Tongue (tissue), 2 donors: ENCODE measurements around the gene PHLDA2. TPM values are rescaled to one million over a fixed set of nuclear protein-coding genes. Genes with fewer than 3 reads are reported as not detected.
A peak's percentile ranks its signal among the peaks of the same experiment; 100 is the strongest.
"Not testable (repeated sequence)": the region's sequence is repeated elsewhere in the genome, so short reads cannot be mapped to it uniquely, and the experiment has no call there.

ENCODE experiments used
- DNase-seq: peaks from one replicate; pipeline ENCODE4 v3.0.0-alpha.2; 2015
- total RNA-seq: library from RNA; depleted of rRNA; stranded (reverse); fragments of >200 nt; gene quantifications from one replicate; pipeline ENCODE4 v1.2.3, GENCODE V29; 2014

PHLDA2 gene
- total RNA-seq, 1 donor from 2014 or later = 1.9 TPM

DNA sequence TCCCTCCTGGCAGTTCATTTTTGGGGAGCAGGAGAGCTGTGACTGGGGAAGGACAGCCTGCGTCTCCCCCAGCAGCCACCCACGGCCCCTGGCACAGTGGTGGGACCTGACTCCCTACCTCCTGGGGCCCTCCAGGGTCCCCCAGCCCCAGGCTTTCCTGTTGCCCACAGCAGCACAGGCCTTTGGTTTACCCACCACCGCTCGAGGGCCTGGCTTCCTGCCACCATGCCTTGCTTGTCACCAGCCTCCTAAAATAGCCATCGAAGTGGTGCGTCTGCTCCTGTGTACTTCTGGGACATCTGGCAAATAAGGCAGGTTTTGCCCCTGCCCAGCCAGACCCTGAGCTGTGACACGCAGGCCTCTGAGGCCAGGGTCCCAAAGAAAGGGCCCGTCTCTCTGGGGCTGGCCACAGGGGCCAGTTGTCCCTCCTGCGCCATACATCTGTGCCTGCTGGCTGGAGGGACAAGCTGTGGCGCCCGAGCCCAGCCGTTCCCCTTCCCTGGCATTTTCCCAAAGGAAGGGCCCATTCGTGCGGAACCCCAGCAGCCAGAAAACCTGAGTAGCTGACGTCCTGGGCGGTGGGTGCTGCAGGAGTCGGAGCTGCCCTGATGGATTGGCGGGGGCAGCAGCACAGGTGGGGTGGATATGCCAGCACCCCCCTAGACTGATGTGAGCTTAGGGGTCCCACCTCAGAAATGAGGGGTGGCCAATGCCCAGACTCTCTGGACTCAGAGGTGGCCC, 14.6 kb downstream of the PHLDA2 start:
- peak; percentile 61 for DNase-seq

DNA sequence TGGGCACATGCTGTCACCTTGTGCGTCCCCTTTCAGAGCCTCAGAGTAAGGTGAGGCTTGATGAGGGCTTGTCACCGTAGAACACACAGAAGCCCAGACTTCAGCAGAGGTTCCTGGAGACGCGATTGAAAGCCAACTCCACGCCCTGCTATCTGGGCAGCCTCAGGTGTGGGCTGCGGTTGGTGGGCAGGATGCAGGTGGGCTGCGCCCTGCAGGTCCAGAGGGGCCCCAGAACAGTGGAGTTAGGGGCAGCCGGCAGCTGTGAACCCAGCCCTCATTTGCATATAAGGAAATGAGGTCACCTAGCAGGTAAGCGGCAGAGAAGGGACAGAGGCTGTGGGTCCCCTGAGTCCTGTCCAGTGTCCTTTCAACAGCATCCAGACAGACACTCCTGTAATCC, 15.4 kb downstream of the PHLDA2 start:
- DNase-seq = no peak

- no peak for DNase-seq
These were observed 16.2 kb downstream of the PHLDA2 start for GRCh38 chr11:2913019-2913431.

GRCh38 chr11:2912498-2912897, 16.7 kb downstream of the PHLDA2 start:
- DNase-seq = no peak

GRCh38 chr11:2911785-2912391, 17.3 kb downstream of the PHLDA2 start:
- no peak for DNase-seq

DNA sequence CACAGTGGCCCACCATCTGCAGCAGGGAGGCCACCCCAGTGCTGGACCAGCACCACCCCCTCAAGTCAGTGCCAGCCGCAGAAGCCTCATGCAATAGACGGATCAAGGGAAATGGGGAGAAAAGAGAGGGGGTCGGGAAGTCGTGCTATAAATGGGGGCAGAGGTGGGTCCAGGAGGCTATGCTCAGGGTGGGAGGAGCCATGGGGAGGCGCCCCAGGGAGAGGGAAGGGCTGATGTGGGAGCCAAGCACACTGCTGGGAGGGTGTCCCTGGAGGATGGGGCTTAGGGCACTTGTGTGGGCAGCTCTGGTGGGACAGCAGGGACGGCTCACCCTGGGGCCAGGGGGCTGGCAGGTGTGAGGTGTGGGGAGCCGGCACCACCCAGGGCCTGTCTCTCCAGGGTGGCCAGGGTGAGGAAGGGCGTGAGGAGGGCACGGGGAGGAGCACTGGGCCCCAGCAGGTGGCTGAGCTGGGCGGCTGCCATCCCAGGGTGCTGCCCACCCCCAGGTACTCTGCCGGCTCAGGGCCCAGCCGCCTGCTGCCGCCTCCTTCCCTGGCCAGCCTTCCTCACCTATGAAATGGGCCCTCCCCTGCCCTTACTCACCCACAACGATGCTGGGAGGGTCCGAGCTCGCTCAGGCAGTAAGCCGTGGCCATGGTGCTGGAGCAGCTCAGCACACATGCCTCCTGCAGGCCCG, 18.0 kb downstream of the PHLDA2 start:
- DNase-seq = no peak

- no peak for DNase-seq
These were observed 18.7 kb downstream of the PHLDA2 start for GRCh38 chr11:2910401-2910955.

DNA sequence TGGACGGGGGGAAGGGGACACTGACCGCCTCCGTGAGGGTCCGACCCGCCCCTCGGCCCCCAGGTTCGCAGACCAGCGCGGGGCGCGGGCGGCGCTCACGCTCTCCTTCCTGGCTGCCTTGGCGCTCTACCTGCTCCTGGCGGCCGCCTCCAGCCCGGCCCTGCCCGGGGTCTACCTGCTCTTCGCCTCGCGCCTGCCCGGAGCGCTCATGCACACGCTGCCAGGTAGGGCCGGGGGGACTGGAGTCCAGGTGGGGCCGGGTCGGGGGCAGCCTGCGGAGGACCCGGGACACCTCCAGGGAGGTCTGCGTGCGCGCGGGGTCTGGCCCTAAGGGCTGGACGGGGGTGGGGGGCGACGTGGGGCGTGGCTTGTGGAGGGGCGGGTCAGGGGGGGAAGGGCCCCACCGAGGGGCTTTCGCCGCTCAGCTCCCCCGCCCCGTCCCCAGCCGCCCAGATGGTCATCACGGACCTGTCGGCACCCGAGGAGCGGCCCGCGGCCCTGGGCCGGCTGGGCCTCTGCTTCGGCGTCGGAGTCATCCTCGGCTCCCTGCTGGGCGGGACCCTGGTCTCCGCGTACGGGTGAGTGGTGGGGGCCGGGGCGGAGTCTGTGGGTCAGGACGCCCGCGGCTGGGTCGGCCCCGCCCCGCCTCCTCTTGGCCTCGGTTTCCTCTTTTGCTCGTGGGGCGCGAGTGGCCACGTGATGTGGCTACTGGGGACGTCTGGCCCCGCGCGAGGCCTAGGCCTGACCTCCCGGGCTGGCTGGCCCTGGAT, 19.9 kb downstream of the PHLDA2 start:
- DNase-seq = no peak

- DNase-seq = no peak
These were observed 21.1 kb downstream of the PHLDA2 start for GRCh38 chr11:2908130-2908529.

- DNase-seq = not testable (repeated sequence)
These were observed 23.9 kb downstream of the PHLDA2 start for GRCh38 chr11:2905299-2905698.

- DNase-seq = no peak
These were observed 24.8 kb downstream of the PHLDA2 start for GRCh38 chr11:2904153-2905052.

DNA sequence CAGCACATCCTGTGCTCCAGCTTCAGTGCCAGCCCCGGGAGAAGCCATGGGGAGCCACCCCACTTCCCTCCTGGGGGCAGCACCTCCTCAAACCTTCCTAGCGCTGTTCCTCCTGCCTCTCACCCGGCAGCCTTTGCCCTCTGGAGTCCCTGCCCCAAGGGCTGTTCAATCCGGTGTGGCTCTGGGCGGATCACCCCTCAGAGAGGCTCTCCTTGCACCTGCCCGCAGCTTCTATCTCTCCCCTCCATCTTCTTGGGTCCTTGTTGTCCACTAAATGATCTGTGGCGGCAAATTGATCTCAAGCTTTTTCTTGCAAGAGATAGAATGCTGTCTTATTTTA, 25.6 kb downstream of the PHLDA2 start:
- no peak for DNase-seq

DNA sequence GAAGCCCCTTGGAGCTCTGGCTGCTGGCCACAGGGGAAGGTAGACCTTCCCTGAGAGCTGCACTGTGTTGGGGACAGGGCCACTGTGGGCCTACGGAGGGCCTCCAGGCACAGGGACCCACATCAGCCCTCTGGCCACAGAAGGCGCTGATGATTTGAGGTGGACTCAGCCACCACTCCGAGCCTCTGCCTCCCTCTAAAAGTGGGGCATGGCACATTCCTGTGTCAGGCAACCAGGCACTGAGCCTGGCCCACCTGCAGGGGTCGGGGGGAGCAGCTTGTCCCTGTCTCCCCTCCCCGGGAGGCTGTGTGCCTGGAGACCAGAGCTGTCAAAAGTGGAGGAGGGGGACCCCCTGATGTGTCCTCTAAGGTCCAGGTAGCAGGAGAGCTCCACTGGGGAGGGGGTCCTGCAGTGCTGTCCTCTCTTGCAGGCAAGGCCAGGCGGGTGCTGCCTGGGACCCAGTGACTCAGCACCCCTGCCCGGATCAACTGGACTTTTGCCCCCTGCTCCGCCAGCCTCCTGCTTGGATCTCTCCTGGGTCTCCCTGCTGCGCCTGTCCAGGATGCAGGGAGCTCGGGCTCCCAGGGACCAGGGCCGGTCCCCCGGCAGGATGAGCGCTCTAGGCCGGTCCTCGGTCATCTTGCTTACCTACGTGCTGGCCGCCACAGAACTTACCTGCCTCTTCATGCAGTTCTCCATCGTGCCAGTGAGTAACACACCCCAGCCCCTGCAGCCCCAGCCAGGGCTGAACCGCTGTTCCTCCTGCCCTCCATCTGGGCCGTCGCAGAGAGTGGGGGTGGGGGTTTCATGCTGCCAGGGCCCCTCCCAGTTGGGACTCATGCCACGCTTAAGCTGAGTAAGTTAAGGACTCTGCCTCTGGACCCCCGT, 26.2 kb downstream of the PHLDA2 start:
- DNase-seq = no peak

GRCh38 chr11:2901854-2902783, 27.1 kb downstream of the PHLDA2 start:
- DNase-seq = peak; percentile 89

- DNase-seq = no peak
These were observed 27.9 kb downstream of the PHLDA2 start for GRCh38 chr11:2901196-2901796.

GRCh38 chr11:2899080-2899783, 30.0 kb downstream of the PHLDA2 start:
- DNase-seq = no peak

GRCh38 chr11:2898366-2899079, 30.7 kb downstream of the PHLDA2 start:
- no peak for DNase-seq
